A673 (cell line): ENCODE measurements around the gene IMPDH1. TPM values are rescaled to one million over a fixed set of nuclear protein-coding genes. Genes with fewer than 3 reads are reported as not detected.

Experiments
- BruUV-seq: library from RNA; stranded (reverse); fragments of 400-500 nt; replicated peaks from 2 replicates; lab custom pipeline; 2021; lab: Mats Ljungman, UMichigan
- CTCF ChIA-PET: fragments of 300-600 bp; sonication (Branson Sonifier 250); formaldehyde crosslinking; loops from one replicate; lab custom pipeline; 2022; ENCODE audit warnings: antibody characterized with exemption; lab: Charles Lee
- POLR2A ChIA-PET: fragments of 300-600 bp; sonication (Branson Sonifier 250); formaldehyde crosslinking; loops from one replicate; lab custom pipeline; 2022; ENCODE audit warnings: antibody characterized with exemption; ENCODE audit not compliant: low non-redundant PET; lab: Charles Lee
- DNase-seq: peaks from one replicate; pipeline ENCODE4 v3.0.0-alpha.2; 2015; ENCODE audit warnings: low spot score
- H3K27ac ChIP-seq: fragments of 200-600 bp; sonication (generic); 2 replicates; pipeline ENCODE4 v1.5.1; 2016; ENCODE audit warnings: mixed run types, low read depth, mild to moderate bottlenecking, mixed read lengths, antibody characterized with exemption, low read length; ENCODE audit not compliant: poor library complexity, severe bottlenecking
- H3K27me3 ChIP-seq: fragments of 200-600 bp; sonication (generic); replicated peaks from 2 replicates; pipeline ENCODE4 v1.6.1; 2017; ENCODE audit warnings: mixed run types, low read depth, mild to moderate bottlenecking, mixed read lengths, antibody characterized with exemption, low read length; ENCODE audit not compliant: insufficient read depth, poor library complexity
- H3K36me3 ChIP-seq: fragments of 200-600 bp; sonication (generic); 2 replicates; pipeline ENCODE4 v1.6.1; 2016; ENCODE audit warnings: mixed run types, mild to moderate bottlenecking, mixed read lengths, antibody characterized with exemption, low read length; ENCODE audit not compliant: insufficient read depth, poor library complexity, severe bottlenecking
- H3K4me1 ChIP-seq: fragments of 200-600 bp; sonication (generic); 2 replicates; pipeline ENCODE4 v1.6.1; 2017; ENCODE audit warnings: mixed run types, mild to moderate bottlenecking, mixed read lengths, antibody characterized with exemption, low read length; ENCODE audit not compliant: insufficient read depth, poor library complexity, severe bottlenecking
- H3K4me3 ChIP-seq: fragments of 200-600 bp; sonication (generic); 2 replicates; pipeline ENCODE4 v1.5.1; 2016; ENCODE audit warnings: low read depth, mixed run types, mild to moderate bottlenecking, mixed read lengths, low read length; ENCODE audit not compliant: poor library complexity, severe bottlenecking
- H3K9me3 ChIP-seq: fragments of 200-600 bp; sonication (generic); 2 replicates; pipeline ENCODE4 v1.6.1; 2016; ENCODE audit warnings: mixed run types, low read depth, mild to moderate bottlenecking, mixed read lengths, antibody characterized with exemption, low read length; ENCODE audit not compliant: poor library complexity, severe bottlenecking
- CTCF ChIP-seq: fragments of 300-800, 200-600 bp; sonication (generic); conservative IDR thresholded peaks from 2 replicates; pipeline ENCODE4 v1.5.1; 2017; ENCODE audit warnings: low read depth, mild to moderate bottlenecking, antibody characterized with exemption, low read length, moderate library complexity, mixed read lengths
- EZH2 ChIP-seq: fragments of 200-600 bp; sonication (generic); IDR thresholded peaks from 2 replicates; pipeline ENCODE4 v1.6.1; 2017; ENCODE audit warnings: borderline replicate concordance, low read depth, mild to moderate bottlenecking, mixed read lengths, antibody characterized with exemption, low read length; ENCODE audit not compliant: poor library complexity, severe bottlenecking
- intact Hi-C: fragments of 100-400 bp; cut with micrococcal nuclease; formaldehyde crosslinking; loops from one replicate; pipeline ENCODE4 v1.10.0; 2022; ENCODE audit not compliant: unreplicated experiment
- total RNA-seq: library from RNA; stranded (reverse); gene quantifications from 2 replicates; pipeline ENCODE4 v1.2.3, GENCODE V29; 2021

Gene IMPDH1
- total RNA-seq, 1 experiment from 2014 or later: 92.6 TPM

GRCh38 chr7:128353189-128353588 is 56.6 kb downstream of the IMPDH1 start:
- ChIA-PET CTCF (interaction anchor here (0.5 kb wide), 1 partner anchor 19 kb away, joined by 3 read pairs; no protein-coding TSS in a partner anchor), POLR2A (no interaction called here)
- no TSS peak for BruUV-seq
- Histone ChIP-seq H3K36me3 (peaks cover 12% of the 10 kb centered on the region), H3K4me1 (peaks cover 10% of the 10 kb centered on the region), H3K9me3 (no peaks in the 10 kb centered on the region), H3K27ac (no peak overlapping the region), H3K27me3 (no peaks in the 10 kb centered on the region), H3K4me3 (no peak overlapping the region)
- intact Hi-C loops: no loop called here
- no peak for DNase-seq
- no peak for TF ChIP-seq CTCF
- no peak for TF ChIP-seq EZH2

- ChIA-PET CTCF (no interaction called here), POLR2A (no interaction called here)
- BruUV-seq: no TSS peak
- H3K9me3 ChIP-seq: no peaks in the 10 kb centered on the region
- no peaks in the 10 kb centered on the region for H3K27me3 ChIP-seq
- H3K36me3 ChIP-seq: peaks cover 7% of the 10 kb centered on the region
- peaks cover 10% of the 10 kb centered on the region for H3K4me1 ChIP-seq
- TF ChIP-seq EZH2 (no peak), CTCF (no peak)
- no peak overlapping the region for H3K27ac ChIP-seq
- intact Hi-C loops: no loop called here
- no peak overlapping the region for H3K4me3 ChIP-seq
- DNase-seq: no peak
These were observed 57.1 kb downstream of the IMPDH1 start for GRCh38 chr7:128352636-128353035.

GRCh38 chr7:128352153-128352537 is 57.6 kb downstream of the IMPDH1 start:
- ChIA-PET POLR2A (no interaction called here), CTCF (no interaction called here)
- H3K27me3 ChIP-seq: no peaks in the 10 kb centered on the region
- no TSS peak for BruUV-seq
- no peak for DNase-seq
- H3K4me1 ChIP-seq: peaks cover 10% of the 10 kb centered on the region
- intact Hi-C loops: no loop called here
- no peaks in the 10 kb centered on the region for H3K9me3 ChIP-seq
- no peak overlapping the region for H3K4me3 ChIP-seq
- TF ChIP-seq EZH2: no peak
- TF ChIP-seq CTCF: no peak
- peaks cover 3% of the 10 kb centered on the region for H3K36me3 ChIP-seq
- H3K27ac ChIP-seq: no peak overlapping the region
